HepG2 (cell line): ENCODE results near the gene AUP1. TPM values are rescaled to one million over a fixed set of nuclear protein-coding genes. Genes with fewer than 3 reads are reported as not detected.

Source experiments
- ARNTL ChIP-seq: sonication (generic); formaldehyde crosslinking; IDR thresholded peaks from 2 replicates; pipeline ENCODE4 v1.4.0; 2020; ENCODE audit warnings: mild to moderate bottlenecking, missing genetic modification reagents
- FOXM1 ChIP-seq: sonication (generic); formaldehyde crosslinking; IDR thresholded peaks from 2 replicates; pipeline ENCODE4 v1.5.0; 2020; ENCODE audit warnings: missing genetic modification reagents
- IKZF4 ChIP-seq: sonication (generic); formaldehyde crosslinking; IDR thresholded peaks from 2 replicates; pipeline ENCODE4 v1.5.1; 2020; ENCODE audit warnings: borderline replicate concordance, mild to moderate bottlenecking, low read depth, missing genetic modification reagents; ENCODE audit errors: not compliant biosample characterization
- JUN ChIP-seq: sonication (generic); formaldehyde crosslinking; IDR thresholded peaks from 2 replicates; pipeline ENCODE4 v1.4.0; 2020; ENCODE audit warnings: mild to moderate bottlenecking, missing genetic modification reagents
- KAT7 ChIP-seq: IDR thresholded peaks from 2 replicates; pipeline ENCODE4 v1.6.1; 2018; ENCODE audit warnings: borderline replicate concordance, missing compliant biosample characterization
- MAF1 ChIP-seq: sonication (generic); formaldehyde crosslinking; IDR thresholded peaks from 2 replicates; pipeline ENCODE4 v1.5.0; 2020; ENCODE audit warnings: missing genetic modification reagents, borderline replicate concordance
- NBN ChIP-seq: fragments of 450-650 bp; conservative IDR thresholded peaks from 2 replicates; pipeline ENCODE4 v1.6.1; 2017
- NR2C2 ChIP-seq: sonication (generic); formaldehyde crosslinking; IDR thresholded peaks from 2 replicates; pipeline ENCODE4 v1.4.0; 2020; ENCODE audit warnings: missing genetic modification reagents, mild to moderate bottlenecking, moderate library complexity, borderline replicate concordance
- POLR2A ChIP-seq, 2 experiments: IDR thresholded peaks; 2 replicates each; pipeline ENCODE4 v1.6.1; 2011; ENCODE audit warnings: low read depth in 2 of 2, low read length in 2 of 2, mild to moderate bottlenecking in 1 of 2, moderate library complexity in 1 of 2; ENCODE audit not compliant: insufficient read depth in 1 of 2
- RARA ChIP-seq: IDR thresholded peaks from 2 replicates; pipeline ENCODE4 v1.6.1; 2016; ENCODE audit warnings: missing genetic modification reagents, missing compliant biosample characterization
- SIX1 ChIP-seq: sonication (generic); formaldehyde crosslinking; IDR thresholded peaks from 2 replicates; pipeline ENCODE4 v1.4.0; 2020; ENCODE audit warnings: missing genetic modification reagents, borderline replicate concordance
- SMARCE1 ChIP-seq: fragments of 450-650 bp; IDR thresholded peaks from 2 replicates; pipeline ENCODE4 v1.6.1; 2017; ENCODE audit warnings: borderline replicate concordance
- SOX6 ChIP-seq, 2 experiments: fragments of 450-650 bp in 1 of 2; sonication (generic) in 1 of 2; formaldehyde crosslinking in 1 of 2; IDR thresholded peaks; 2 replicates each; pipeline versions ENCODE4 v1.4.0 to v1.6.1; 2017 to 2020; ENCODE audit warnings: antibody characterized with exemption in 1 of 2, mild to moderate bottlenecking in 1 of 2, missing genetic modification reagents in 1 of 2
- ZBTB1 ChIP-seq: sonication (generic); formaldehyde crosslinking; IDR thresholded peaks from 2 replicates; pipeline ENCODE4 v1.4.0; 2020; ENCODE audit warnings: missing genetic modification reagents, borderline replicate concordance
- ZNF24 ChIP-seq: fragments of 450-650 bp; IDR thresholded peaks from 2 replicates; pipeline ENCODE4 v1.6.1; 2017; ENCODE audit warnings: antibody characterized with exemption, mild to moderate bottlenecking
- ZNF430 ChIP-seq: sonication (generic); formaldehyde crosslinking; IDR thresholded peaks from 2 replicates; pipeline ENCODE4 v1.9.0; 2021; ENCODE audit warnings: mild to moderate bottlenecking, missing genetic modification reagents
- ZNF572 ChIP-seq: sonication (generic); formaldehyde crosslinking; IDR thresholded peaks from 2 replicates; pipeline ENCODE4 v1.5.1; 2020; ENCODE audit warnings: mild to moderate bottlenecking, missing genetic modification reagents
- polyA plus RNA-seq, 8 experiments: library from polyadenylated mRNA; depleted of rRNA in 3 of 8; stranded (reverse) in 7 of 8; unstranded in 1 of 8; fragments of >200 nt; fragmentation: Illumina TruSeq in 4 of 8; extraction: Trizol in 4 of 8; gene quantifications; 2 replicates each; pipeline versions ENCODE4 v1.2.1 to v1.2.3, GENCODE V29; 2011 to 2016; ENCODE audit warnings: low read depth in 4 of 8, missing spikeins in 1 of 8, mixed read lengths in 1 of 8; ENCODE audit not compliant: insufficient read depth in 1 of 8
- total RNA-seq, 5 experiments: library from RNA; depleted of rRNA; stranded (reverse); fragments of >200 nt; fragmentation: Illumina TruSeq; extraction: Trizol; gene quantifications; 2 replicates each; pipeline ENCODE4 v1.2.3, GENCODE V29; 2016; ENCODE audit warnings: low read depth in 1 of 5
- TF ChIP-seq, protein P1 (sequence below): sonication (generic); formaldehyde crosslinking; IDR thresholded peaks from 2 replicates; pipeline ENCODE4 v1.5.1; 2020; ENCODE audit warnings: mild to moderate bottlenecking, missing genetic modification reagents, moderate library complexity
- TF ChIP-seq, protein P2 (sequence below): sonication (generic); formaldehyde crosslinking; IDR thresholded peaks from 2 replicates; pipeline ENCODE4 v1.4.0; 2020; ENCODE audit warnings: mild to moderate bottlenecking, missing genetic modification reagents
- TF ChIP-seq, protein P3 (sequence below): sonication (generic); formaldehyde crosslinking; IDR thresholded peaks from 2 replicates; pipeline ENCODE4 v1.4.0; 2020; ENCODE audit warnings: mild to moderate bottlenecking, missing genetic modification reagents
- TF ChIP-seq, protein P4 (sequence below): fragments of 450-650 bp; IDR thresholded peaks from 2 replicates; pipeline ENCODE4 v1.6.1; 2017; ENCODE audit warnings: mild to moderate bottlenecking
- TF ChIP-seq, protein P5 (sequence below): sonication (generic); formaldehyde crosslinking; IDR thresholded peaks from 2 replicates; pipeline ENCODE4 v1.8.0; 2022; ENCODE audit warnings: missing genetic modification reagents, mild to moderate bottlenecking, borderline replicate concordance

Gene AUP1
- total and polyA plus RNA-seq, 2 of the 13 experiments (the other 11 are each of a cell fraction or from before 2014, with no cell fraction given): 174 to 267 TPM

- TF ChIP-seq, protein P1, sequence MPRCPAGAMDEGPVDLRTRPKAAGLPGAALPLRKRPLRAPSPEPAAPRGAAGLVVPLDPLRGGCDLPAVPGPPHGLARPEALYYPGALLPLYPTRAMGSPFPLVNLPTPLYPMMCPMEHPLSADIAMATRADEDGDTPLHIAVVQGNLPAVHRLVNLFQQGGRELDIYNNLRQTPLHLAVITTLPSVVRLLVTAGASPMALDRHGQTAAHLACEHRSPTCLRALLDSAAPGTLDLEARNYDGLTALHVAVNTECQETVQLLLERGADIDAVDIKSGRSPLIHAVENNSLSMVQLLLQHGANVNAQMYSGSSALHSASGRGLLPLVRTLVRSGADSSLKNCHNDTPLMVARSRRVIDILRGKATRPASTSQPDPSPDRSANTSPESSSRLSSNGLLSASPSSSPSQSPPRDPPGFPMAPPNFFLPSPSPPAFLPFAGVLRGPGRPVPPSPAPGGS (CRISPR knock-in tag): peak; percentile 89
- TF ChIP-seq NBN (no peak), ZNF430 (CRISPR knock-in tag) (no peak), MAF1 (CRISPR knock-in tag) (peak; percentile 89; the same call in 1 of the 2 replicates), ZBTB1 (CRISPR knock-in tag) (0 out of 2 replicates have a peak, but pooled peaks have one; percentile 17), JUN (CRISPR knock-in tag) (peak; percentile 61; the same call in 1 of the 2 replicates), KAT7 (peak; percentile 92; the same call in 1 of the 2 replicates), POLR2A (IDR thresholded peaks at IDR 0.05; ENCODE audit: insufficient read depth in 1 of 2, low read depth in 2 of 2, low read length in 2 of 2) (peak in 1 of 2 experiments; percentile 73; a peak in 2 of 4 replicates), SIX1 (0 out of 2 replicates have a peak, but pooled peaks have one; percentile 42), FOXM1 (CRISPR knock-in tag) (no peak), ZNF24 (no peak), RARA (CRISPR knock-in tag) (peak; percentile 58; the same call in 1 of the 2 replicates), SOX6 (IDR thresholded peaks at IDR 0.05) (no peak), SOX6 (CRISPR knock-in tag; IDR thresholded peaks at IDR 0.05) (peak; percentile 80), NR2C2 (CRISPR knock-in tag) (peak; percentile 93), ZNF572 (CRISPR knock-in tag) (peak; percentile 97; the same call in 1 of the 2 replicates), SMARCE1 (no peak), IKZF4 (CRISPR knock-in tag) (peak; percentile 41), ARNTL (CRISPR knock-in tag) (peak; percentile 99)
- TF ChIP-seq, protein P2, sequence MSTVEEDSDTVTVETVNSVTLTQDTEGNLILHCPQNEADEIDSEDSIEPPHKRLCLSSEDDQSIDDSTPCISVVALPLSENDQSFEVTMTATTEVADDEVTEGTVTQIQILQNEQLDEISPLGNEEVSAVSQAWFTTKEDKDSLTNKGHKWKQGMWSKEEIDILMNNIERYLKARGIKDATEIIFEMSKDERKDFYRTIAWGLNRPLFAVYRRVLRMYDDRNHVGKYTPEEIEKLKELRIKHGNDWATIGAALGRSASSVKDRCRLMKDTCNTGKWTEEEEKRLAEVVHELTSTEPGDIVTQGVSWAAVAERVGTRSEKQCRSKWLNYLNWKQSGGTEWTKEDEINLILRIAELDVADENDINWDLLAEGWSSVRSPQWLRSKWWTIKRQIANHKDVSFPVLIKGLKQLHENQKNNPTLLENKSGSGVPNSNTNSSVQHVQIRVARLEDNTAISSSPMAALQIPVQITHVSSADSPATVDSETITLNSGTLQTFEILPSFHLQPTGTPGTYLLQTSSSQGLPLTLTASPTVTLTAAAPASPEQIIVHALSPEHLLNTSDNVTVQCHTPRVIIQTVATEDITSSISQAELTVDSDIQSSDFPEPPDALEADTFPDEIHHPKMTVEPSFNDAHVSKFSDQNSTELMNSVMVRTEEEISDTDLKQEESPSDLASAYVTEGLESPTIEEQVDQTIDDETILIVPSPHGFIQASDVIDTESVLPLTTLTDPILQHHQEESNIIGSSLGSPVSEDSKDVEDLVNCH (CRISPR knock-in tag): peak; percentile 84
- TF ChIP-seq, protein P3, sequence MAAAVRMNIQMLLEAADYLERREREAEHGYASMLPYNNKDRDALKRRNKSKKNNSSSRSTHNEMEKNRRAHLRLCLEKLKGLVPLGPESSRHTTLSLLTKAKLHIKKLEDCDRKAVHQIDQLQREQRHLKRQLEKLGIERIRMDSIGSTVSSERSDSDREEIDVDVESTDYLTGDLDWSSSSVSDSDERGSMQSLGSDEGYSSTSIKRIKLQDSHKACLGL (CRISPR knock-in tag): peak; percentile 77
- TF ChIP-seq, protein P4, sequence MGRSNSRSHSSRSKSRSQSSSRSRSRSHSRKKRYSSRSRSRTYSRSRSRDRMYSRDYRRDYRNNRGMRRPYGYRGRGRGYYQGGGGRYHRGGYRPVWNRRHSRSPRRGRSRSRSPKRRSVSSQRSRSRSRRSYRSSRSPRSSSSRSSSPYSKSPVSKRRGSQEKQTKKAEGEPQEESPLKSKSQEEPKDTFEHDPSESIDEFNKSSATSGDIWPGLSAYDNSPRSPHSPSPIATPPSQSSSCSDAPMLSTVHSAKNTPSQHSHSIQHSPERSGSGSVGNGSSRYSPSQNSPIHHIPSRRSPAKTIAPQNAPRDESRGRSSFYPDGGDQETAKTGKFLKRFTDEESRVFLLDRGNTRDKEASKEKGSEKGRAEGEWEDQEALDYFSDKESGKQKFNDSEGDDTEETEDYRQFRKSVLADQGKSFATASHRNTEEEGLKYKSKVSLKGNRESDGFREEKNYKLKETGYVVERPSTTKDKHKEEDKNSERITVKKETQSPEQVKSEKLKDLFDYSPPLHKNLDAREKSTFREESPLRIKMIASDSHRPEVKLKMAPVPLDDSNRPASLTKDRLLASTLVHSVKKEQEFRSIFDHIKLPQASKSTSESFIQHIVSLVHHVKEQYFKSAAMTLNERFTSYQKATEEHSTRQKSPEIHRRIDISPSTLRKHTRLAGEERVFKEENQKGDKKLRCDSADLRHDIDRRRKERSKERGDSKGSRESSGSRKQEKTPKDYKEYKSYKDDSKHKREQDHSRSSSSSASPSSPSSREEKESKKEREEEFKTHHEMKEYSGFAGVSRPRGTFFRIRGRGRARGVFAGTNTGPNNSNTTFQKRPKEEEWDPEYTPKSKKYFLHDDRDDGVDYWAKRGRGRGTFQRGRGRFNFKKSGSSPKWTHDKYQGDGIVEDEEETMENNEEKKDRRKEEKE: no peak
- TF ChIP-seq, protein P5, sequence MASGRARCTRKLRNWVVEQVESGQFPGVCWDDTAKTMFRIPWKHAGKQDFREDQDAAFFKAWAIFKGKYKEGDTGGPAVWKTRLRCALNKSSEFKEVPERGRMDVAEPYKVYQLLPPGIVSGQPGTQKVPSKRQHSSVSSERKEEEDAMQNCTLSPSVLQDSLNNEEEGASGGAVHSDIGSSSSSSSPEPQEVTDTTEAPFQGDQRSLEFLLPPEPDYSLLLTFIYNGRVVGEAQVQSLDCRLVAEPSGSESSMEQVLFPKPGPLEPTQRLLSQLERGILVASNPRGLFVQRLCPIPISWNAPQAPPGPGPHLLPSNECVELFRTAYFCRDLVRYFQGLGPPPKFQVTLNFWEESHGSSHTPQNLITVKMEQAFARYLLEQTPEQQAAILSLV (CRISPR knock-in tag): peak; percentile 84; the same call in 1 of the 2 replicates
These were observed 22.2 kb downstream of the AUP1 start, which contains the start of gene PCGF1 (continued) for GRCh38 chr2:74507145-74507925.
